ENCODE measurements around the gene HSD17B11.

GRCh38 chr4:87390891-87391575 is at the start of gene HSD17B11:
- TF ChIP-seq CTCF (conservative IDR thresholded peaks at IDR 0.05 in 1 of 2, IDR thresholded peaks at IDR 0.05 in 1 of 2; ENCODE audit: extremely low read depth in 1 of 2, insufficient read depth in 1 of 2, low read depth in 1 of 2, low read length in 2 of 2) = peak in 1 of 2 donors; percentile 28
- TF ChIP-seq EZH2 (IDR thresholded peaks at IDR 0.05; ENCODE audit: borderline replicate concordance, low read length) = no peak
